ENCODE data around the gene GNE. TPM values are rescaled to one million over a fixed set of nuclear protein-coding genes. Genes with fewer than 3 reads are reported as not detected.

GNE gene
- total and polyA plus RNA-seq, 2 of the 8 experiments (the other 6 are each of a cell fraction or from before 2014, with no cell fraction given) = 5.1 to 11.1 TPM

DNA sequence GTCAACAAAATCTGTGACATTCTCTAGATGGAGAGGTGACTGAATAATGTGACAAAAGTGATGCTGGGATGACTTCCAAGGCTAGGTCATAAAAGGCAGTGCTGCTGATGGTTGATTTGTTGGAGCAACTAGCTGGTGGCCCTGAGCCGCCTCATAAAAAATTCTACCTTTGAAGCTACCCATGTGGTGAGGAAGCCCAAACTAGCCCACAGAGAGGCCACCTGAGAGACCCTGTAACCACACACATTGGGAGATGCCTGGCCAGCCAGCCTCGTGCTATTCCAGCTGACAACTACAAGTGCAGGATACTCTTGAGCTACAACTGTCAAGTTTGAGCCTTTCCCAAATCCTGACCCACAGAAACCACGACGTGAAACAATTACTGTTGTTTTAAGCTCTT is 44.9 kb downstream of the GNE start (continued):
- no peak for TF ChIP-seq SIRT6 (IDR thresholded peaks at IDR 0.05; ENCODE audit: low read length)
- no peak for TF ChIP-seq TEAD4 (IDR thresholded peaks at IDR 0.05; ENCODE audit: low read depth, low read length)
- TF ChIP-seq JUN (IDR thresholded peaks at IDR 0.05; ENCODE audit: low read depth, low read length) = no peak

Measured in H1 (cell line).